GM10248 (cell line): ENCODE data around the gene EXPH5.

Experiments
- CTCF ChIA-PET: fragments of 300-600 bp; sonication (Branson Sonifier 250); formaldehyde crosslinking; extraction: SDS; loops from one replicate; lab custom pipeline; 2021; ENCODE audit warnings: antibody characterized with exemption; lab: Yijun Ruan, JAX
- POLR2A ChIA-PET: fragments of 350-650 bp; sonication (Branson Sonifier 250); formaldehyde crosslinking; extraction: SDS; loops from one replicate; lab custom pipeline; 2020; ENCODE audit warnings: antibody characterized with exemption; lab: Yijun Ruan, JAX
- DNase-seq: peaks from one replicate; pipeline ENCODE4 v3.0.0; 2012; ENCODE audit errors: extremely low spot score
- CTCF ChIP-seq: IDR thresholded peaks from 2 replicates; pipeline ENCODE4 v1.5.1; 2012; ENCODE audit warnings: mild to moderate bottlenecking, low read depth; ENCODE audit errors: extremely low read depth, missing control alignments, control extremely low read depth

EXPH5 gene

GRCh38 chr11:108522318-108522717 is 71.2 kb downstream of the EXPH5 start:
- TF ChIP-seq CTCF: no peak
- ChIA-PET POLR2A (no interaction called here), CTCF (no interaction called here)
- no peak for DNase-seq

- no peak for DNase-seq
- TF ChIP-seq CTCF: no peak
- ChIA-PET POLR2A (no interaction called here), CTCF (interaction anchor here (1.4 kb wide), 1 partner anchor 7 kb away, joined by 3 read pairs; no protein-coding TSS in a partner anchor)
Observed at GRCh38 chr11:108518581-108518980, 75.0 kb downstream of the EXPH5 start.

- POLR2A ChIA-PET: no interaction called here
- CTCF ChIA-PET: no interaction called here
- TF ChIP-seq CTCF: no peak
- DNase-seq: no peak
Observed at GRCh38 chr11:108516125-108516524, 77.4 kb downstream of the EXPH5 start.

- ChIA-PET POLR2A (no interaction called here), CTCF (no interaction called here)
- no peak for DNase-seq
- TF ChIP-seq CTCF: no peak
Observed at GRCh38 chr11:108512708-108513107, 80.9 kb downstream of the EXPH5 start.

- no peak for TF ChIP-seq CTCF
- POLR2A ChIA-PET: no interaction called here
- CTCF ChIA-PET: interaction anchor here (1.2 to 1.5 kb wide), 2 partner anchors 7 to 41 kb away, joined by 3 read pairs; no protein-coding TSS in a partner anchor
- DNase-seq: no peak
Observed at GRCh38 chr11:108511851-108512474, 81.6 kb downstream of the EXPH5 start.

GRCh38 chr11:108508653-108509593 is 84.6 kb downstream of the EXPH5 start:
- TF ChIP-seq CTCF: no peak
- ChIA-PET POLR2A (no interaction called here), CTCF (interaction anchor here (0.8 kb wide), 1 partner anchor 58 kb away, joined by 3 read pairs; no protein-coding TSS in a partner anchor)
- no peak for DNase-seq
